GM19043 (cell line): Measurements from ENCODE around the gene PKP3.
"Not testable (repeated sequence)": the region's sequence is repeated elsewhere in the genome, so short reads cannot be mapped to it uniquely, and the experiment has no call there.

Source experiments
- ATAC-seq: cut with Tn5 transposase; IDR thresholded peaks from one replicate; pipeline ENCODE4 v1.9.1; 2021; ENCODE audit warnings: low read depth; ENCODE audit not compliant: unreplicated experiment

Gene PKP3, protein sequence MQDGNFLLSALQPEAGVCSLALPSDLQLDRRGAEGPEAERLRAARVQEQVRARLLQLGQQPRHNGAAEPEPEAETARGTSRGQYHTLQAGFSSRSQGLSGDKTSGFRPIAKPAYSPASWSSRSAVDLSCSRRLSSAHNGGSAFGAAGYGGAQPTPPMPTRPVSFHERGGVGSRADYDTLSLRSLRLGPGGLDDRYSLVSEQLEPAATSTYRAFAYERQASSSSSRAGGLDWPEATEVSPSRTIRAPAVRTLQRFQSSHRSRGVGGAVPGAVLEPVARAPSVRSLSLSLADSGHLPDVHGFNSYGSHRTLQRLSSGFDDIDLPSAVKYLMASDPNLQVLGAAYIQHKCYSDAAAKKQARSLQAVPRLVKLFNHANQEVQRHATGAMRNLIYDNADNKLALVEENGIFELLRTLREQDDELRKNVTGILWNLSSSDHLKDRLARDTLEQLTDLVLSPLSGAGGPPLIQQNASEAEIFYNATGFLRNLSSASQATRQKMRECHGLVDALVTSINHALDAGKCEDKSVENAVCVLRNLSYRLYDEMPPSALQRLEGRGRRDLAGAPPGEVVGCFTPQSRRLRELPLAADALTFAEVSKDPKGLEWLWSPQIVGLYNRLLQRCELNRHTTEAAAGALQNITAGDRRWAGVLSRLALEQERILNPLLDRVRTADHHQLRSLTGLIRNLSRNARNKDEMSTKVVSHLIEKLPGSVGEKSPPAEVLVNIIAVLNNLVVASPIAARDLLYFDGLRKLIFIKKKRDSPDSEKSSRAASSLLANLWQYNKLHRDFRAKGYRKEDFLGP

DNA sequence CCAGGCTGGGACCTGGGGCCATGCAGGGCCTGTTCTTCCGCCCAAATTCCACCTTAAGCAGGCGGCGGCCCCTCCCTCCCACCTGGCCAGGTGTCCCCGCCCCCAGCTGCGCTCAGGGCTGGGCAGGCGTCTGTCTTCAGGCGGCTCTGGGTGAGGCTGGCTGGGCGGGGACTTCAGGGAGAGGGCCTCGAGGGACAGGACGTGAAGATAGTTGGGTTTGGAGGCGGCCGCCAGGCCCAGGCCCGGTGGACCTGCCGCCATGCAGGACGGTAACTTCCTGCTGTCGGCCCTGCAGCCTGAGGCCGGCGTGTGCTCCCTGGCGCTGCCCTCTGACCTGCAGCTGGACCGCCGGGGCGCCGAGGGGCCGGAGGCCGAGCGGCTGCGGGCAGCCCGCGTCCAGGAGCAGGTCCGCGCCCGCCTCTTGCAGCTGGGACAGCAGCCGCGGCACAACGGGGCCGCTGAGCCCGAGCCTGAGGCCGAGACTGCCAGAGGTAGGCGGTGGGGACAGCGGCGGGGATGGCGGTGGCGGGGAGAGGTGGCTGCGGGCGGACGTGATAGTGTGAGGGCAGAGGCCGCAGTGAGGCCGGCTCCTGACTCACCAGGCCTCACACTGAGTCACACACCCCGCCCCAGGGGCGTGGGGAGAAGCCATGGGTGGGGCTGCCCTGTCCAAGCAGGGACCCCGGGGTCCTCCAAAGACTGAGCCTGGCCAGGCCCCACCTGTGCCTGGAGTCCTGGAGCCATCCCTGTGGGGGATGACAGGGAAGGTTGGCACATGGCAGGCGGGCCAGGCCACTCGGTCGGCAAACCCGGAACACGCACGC lies at the start of gene PKP3:
Gene PKP3 (plus strand): TSS at position 176 of the 824 bp plus-strand sequence. CDS start 84 bp downstream, at position 260.
- no peak for ATAC-seq

DNA sequence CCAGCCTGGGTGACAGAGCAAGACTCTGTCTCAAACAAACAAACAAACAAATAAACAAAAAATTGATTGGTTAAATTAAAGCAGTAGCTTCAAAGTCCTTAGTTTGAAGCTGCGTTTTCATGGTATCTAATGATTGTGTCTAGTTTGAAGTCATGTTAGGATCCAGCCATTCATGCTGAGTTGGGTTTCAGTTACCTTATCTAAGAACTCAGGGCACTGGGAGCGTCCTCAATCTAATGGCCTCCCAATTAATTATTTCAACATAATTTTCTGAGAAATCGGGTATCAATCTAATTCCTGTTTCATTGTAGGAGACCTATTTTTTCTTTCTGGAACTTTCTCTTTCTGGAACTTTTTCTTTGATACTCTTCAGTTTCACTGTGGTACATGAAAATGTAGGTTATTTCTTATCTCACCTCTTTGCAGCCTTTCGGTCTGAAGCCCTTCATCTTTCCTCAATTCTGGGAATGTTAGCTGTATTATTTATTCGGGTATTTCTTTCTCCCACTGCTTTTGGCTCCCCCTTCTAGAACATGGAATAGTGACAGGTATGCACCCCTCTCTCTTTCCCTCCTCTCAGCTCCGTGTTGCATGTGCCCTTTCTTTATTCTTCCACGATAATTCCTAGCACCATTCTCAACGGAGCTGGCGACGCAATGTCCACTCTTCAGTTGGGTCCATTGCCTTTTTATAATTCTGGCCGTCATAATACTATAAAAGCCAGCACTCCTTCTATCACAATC lies 49.0 kb upstream of the PKP3 start:
- no peak for ATAC-seq

DNA sequence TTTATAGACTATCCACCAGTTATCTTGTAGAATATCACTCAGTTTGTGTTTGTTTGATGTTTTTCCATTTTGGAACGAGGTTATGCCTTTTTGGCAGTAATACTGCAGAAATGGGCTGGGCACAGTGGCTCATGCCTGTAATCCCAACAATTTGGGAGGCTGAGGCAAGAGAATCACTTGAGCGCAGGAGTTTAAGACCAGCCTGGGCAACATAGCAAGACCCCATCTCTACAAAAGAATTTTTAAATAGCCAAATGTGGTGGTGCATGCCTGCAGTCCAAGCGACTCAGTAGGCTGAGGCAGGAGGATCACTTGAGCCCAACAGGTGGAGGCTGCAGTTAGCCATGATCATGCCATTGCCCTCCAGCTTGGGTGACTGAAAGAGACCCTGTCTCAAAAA lies 47.5 kb upstream of the PKP3 start:
- ATAC-seq = no peak

DNA sequence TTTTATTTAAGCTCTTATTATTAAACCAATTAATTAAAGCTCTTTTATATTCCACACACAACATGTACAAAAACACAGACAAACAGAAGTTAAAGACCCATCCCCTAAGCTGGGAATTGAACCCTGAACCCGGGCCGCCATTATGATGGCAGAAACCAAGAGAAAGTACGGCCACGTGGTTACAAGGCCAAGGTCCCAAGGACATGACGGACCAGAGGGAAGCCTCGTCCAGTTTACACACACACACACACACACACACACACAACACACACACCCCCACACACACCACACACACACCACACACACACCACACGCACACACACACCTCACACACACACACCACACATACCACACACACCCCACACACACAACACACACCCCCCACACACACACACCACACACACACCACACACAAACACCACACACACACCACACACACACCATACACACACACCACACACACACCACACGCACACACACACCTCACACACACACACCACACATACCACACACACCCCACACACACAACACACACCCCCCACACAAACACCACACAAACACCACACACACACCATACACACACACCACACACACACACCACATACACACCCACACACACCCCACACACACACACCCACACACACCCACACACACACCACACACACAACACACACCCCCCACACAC lies 44.6 kb upstream of the PKP3 start:
- ATAC-seq = not testable (repeated sequence)

DNA sequence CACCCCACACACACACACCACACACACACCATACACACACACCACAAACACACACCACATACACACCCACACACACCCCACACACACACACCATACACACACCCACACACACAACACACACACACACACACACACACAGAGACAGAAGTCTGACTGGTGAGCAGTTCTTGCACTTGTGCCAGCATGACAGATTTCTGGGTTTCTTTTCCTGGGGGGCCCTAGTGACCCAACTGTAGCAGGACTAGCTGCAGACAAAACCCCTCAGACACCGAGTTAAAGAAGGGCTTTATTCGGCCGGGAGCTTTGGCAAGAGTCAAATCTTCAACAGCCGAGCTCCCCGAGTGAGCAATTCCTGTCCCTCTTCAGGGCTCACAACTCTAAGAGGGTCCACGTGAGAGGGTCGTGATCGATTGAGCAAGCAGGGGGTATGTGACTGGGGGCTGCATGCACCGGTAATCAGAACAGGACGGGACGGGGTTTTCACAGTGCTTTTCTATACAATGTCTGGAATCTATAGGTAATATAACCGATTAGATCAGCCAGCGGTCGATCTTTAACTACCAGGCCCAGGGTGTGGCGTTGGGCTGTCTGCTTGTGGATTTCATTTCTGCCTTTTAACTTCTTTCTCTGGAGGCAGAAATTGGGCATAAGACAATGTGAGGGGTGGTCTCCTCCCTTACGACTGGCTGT lies 43.8 kb upstream of the PKP3 start:
- ATAC-seq = not testable (repeated sequence)

DNA sequence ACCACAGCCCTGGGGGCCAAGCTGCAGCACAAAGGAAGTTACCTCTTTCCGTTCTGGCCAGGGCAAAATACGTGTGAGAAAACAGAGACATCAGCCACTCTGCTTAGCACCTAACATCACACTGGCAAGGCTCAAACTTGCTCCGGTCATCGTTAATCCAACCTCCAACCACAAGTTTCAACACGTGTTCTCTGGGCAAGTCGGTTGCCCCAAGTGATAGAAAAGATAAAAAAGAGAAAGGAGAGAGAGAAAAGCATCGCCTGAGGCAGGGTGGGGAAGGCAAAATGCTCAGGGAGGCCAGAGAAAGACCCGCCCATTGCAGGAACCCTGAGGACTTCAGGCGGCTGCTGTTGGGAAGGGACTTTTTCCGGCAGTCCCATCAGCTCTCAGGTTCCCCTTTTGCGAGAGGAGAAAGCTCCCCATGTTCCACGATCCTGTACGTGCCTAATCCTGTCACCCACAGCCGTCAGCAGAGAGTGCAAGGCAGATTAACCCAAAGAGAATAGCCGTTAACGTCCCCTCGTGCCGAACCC lies 43.2 kb upstream of the PKP3 start:
- ATAC-seq = no peak

DNA sequence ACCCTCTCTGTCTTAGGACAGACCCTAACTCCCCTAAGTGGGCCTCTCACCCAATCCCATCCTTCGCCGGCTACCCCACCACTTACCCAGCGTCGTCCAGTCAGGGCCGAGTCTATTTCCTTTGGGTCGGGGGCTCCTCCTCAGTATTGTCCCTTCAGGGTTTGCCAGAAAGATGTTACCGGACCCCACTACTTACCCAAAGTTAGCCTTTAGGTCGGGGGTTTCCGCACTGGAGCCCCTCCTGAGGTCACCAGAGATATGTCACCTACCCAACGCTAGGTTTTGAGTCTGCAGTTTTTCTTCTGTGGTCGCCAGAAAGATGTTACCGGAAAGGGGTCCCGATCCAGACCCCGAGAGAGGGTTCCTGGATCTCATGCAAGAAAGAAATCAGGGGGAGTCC lies 42.6 kb upstream of the PKP3 start:
- ATAC-seq = no peak

DNA sequence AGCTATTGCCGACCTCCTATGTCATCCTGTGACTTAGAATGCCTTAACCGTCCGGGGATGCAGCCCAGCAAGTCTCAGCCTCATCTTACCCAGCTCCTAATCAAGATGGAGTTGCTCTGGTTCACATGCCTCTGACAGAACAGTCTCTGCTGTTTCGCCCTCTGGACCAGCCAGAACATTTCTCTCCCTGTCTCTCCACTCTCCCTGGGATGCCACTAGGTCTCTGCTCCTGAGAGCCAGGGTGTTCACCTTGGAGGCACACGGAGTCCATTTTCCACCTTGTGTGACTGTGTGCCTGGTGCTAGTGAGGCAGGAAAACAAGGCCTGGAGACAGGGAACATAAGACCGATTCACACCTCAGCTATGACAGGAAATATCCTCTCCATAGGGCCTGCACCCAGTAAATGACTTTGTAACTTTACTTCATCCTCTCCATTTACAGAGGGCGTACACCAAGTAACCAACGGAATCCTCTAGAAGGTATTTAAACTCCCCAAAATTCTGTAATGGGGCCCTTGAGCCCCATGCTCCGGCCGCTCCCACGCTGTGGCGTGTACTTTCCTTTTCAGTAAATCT lies 41.5 kb upstream of the PKP3 start:
- no peak for ATAC-seq

DNA sequence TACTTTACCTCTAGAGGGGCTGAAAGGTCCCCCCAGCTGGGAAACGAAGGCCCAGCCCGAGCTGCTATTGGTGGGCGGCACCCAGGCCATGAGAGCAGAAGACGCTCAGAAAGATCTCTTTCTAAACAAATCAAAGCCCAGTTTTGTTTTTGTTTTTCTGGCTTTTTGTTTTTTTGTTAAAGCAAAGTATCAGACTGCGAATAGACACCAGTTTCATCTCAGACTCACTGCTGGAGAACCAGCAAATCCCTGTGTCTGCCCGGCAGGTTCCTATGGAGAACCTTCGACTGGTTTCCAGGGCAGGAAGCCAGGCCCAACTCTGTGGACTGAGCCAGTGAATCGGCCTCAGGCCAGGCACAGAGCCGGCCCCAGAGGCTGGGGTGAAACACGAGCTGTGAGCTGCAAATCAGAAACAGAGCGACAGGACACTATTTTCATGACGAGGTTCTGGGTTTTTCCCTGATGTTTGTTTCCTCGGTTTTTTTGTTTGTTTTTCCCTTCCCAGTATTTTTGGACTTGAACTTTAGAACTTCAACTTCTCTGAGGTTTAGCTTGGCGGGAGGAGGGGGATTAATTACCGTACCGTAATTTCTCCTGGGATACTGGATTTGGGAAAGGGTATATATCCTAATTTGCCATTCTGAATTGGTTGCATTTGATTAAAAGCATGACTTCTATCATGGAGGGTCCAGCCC lies 40.7 kb upstream of the PKP3 start:
- no peak for ATAC-seq

DNA sequence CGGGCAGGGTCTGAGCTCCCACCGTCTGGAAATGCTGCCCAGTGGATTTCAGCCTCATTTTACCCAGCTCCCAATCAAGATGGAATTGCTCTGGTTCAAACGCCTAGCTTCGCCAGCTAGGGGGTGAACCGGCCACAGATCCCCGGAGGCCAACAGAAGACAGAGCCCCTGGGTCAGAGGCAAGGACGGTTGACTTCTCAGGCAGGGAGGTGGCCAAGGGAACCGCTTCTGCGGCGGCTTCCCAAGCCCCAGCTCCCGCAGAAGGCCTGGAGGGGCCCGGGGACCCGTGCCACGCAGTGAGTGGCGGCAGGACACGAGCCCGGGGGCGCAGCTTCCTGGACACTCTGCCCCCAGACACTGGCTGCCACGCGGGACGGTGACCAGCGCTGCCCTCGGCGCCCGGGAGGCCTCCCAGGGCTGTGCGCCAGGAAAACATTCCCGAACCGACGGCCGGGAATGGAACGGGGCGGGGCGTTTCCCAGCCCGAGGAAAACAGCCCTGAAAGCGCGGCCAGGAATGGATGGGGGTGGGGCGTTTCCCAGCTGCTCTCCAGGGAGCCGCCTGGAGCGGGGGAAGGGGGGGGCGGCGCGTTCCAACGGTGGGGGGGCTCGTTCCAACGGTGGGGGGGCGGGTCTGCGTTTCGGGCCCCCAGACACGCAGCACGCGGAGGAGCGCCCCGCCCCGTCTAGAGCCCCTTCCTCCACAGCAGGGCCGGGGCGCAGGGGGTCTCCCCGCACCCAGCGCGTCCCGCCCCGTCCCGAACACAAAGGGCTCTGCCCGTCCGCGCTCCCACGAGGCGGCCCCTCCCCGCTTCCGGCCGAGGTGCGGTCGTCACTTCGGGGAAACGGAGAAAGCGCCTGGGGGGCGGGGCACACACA lies 38.2 kb upstream of the PKP3 start:
- no peak for ATAC-seq

DNA sequence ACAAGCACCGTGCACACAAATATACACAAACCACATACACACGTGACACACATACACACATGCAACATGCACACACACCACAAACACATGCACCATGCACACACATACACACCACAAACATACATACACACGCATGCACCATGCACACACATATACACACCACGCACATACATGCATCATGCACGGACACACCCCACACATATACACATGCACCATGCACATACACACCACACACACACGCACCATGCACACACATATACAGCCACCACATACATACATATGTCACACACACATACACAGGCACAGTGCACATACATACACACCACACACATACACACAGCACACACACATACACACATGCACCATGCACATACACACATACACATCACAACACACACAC lies 37.4 kb upstream of the PKP3 start:
- ATAC-seq = no peak

DNA sequence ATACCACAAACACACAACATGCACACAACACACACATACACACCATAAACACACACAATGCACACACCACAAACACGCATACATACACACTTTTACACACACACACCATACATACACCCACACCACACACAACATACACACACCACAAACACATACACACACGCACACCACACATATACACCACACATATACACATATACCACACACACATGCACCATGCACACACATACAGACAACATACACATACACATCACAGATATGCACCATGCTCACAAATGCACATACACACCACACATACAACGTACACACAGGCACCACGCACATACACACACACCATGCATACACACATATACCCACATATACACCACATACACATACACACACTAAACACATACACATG lies 36.4 kb upstream of the PKP3 start:
- no peak for ATAC-seq

DNA sequence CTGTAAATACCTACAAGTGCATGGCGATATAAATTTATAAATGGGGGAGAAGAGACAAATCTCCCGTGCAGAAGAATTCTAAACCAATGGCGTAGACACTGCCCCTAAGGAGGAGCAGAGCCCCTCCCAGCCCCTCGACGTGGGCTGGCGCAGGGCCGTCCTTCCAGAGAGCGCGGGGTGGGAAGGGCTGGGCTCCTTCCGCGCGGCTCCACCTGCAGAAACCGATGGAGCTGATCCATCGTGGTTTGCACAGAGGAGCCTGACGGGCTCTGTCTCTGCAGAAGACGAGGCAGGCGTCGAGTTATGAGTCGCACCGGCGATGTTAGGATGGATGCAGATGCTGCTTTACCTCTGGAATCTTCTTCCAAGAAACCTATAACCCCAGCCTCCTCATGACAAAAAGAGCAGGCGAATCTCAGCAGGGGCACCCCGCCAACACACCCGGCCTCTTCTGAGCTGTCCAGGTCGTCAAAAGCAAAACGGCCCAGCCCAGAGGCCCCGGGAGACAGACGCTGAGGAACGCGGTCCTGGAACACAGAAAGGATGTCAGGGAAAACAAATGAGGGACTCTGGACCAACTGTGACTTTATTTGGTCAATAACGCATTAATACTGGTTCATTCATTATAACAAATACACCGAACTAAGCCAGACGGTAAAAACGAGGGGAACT lies 35.7 kb upstream of the PKP3 start:
- ATAC-seq = no peak

DNA sequence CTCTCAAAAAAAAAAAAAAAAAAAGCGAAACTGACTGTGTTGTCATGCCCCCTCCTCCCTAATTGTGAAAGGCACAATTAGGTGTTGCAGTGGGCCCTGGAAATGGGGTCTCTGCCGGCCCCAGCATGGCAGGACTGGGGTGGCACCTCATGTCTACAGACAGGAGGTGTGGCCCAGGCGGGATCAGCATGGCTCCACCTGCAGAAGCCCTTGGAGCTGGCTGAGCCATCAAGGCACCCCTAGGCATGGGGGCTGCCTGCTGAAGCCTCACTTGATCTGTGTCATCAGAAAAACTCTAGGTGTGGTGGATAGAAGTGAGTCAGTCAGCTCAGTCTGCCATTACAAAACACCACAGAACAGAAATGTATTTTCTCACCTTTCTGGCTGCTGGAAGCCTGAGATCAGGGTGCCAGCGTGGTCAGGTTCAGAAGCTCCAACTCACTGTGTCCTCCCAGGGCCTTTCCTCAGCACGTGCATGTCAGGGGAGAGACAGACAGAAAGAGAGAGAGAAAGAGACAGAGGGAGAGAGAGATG lies 34.8 kb upstream of the PKP3 start:
- ATAC-seq = no peak

DNA sequence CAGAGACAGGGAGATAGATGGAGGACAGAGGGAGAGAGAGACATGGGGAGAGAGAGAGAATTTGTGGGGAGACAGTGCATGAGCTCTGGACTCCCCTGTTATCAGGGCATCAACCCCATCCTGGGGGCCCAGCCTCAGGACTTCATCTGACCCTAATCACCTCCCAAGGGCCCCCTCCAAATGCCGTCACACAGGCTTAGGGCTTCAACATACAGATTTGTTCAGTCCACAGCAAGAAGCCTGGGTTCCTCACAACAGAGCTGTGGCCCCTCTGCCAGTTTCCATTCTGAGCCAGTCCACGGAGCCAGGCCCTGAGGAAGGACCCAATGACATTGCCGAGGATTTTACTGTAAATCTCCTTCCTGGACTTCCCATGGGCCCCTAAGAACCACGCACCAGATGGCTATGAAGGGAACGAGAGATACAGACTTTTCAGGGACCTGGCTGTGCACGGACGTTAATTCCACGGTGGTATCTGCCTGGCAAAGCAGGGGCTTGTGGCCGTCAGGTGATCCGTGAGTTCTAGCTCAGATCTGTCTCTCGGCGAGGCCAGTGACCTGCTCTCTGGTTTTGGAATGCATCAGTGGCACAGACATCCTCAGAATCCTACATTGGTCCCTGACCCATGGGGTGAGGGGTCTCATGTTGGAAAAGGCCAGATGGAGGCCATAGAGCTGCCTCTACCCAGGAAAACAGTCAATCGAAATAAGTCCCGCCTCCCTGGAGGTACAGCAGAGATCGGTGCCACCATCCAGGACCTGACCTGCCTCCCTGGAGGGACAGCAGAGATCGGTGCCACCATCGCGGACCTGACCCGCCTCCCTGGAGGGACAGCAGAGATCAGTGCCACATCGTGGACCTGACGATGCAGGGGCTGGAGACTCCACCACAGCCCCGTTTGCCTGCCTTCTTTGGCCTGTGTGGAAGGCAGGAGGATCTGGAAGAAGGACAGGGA lies 33.4 kb upstream of the PKP3 start:
- ATAC-seq = no peak
